Inferior parietal cortex (tissue), 1 donor: ENCODE data around the gene RTL1.

Source experiments
- DNase-seq: peaks from one replicate; pipeline ENCODE4 v3.0.0-alpha.2; 2016; ENCODE audit errors: extremely low spot score

Gene RTL1

DNA sequence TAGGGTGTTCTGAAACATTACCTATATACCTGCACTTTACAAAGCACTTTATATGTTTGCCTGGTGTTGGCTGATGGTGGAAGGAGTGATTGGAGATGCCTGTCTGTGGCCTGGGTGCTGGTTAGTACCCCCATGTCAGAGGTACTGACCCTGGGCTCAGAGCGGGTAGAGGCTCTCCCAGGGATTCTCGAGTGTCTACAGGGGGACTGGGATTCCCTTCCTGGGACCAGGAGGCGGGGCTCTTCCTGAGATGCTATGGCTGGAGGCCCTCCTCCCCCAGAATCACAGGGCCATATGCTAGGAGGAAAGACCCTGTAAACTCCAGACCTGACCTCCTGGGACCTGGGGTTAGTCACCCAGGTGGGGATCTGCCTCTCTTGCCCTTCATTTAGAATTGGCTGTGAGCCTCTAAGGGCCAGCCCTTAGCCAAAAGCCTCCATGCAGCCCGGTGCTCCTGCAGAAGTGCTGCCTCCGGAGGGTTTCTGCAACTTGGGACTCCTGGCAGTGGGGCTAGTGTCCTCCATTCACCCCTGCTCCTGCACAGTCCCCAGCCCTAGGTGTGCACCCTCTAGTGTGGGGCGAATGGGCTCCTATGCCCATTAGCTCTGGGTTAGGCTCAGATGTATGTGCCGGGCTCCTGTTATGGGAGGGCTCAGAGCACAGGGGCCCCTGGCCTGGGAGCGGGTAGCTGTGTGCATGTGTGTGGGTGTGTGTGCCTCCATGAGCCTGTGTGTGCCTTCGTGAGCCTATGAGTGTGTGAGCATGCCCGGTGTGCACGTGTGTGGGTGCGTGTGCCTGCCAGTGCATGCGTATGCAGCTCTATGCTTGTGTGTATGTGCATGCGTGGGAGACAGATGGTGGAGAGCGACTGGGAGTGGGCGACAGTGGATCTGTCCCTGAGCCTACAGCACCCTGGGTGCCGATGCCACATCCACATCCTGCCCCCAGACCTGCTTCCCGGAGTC lies 36.6 kb downstream of the RTL1 start:
- no peak for DNase-seq

DNA sequence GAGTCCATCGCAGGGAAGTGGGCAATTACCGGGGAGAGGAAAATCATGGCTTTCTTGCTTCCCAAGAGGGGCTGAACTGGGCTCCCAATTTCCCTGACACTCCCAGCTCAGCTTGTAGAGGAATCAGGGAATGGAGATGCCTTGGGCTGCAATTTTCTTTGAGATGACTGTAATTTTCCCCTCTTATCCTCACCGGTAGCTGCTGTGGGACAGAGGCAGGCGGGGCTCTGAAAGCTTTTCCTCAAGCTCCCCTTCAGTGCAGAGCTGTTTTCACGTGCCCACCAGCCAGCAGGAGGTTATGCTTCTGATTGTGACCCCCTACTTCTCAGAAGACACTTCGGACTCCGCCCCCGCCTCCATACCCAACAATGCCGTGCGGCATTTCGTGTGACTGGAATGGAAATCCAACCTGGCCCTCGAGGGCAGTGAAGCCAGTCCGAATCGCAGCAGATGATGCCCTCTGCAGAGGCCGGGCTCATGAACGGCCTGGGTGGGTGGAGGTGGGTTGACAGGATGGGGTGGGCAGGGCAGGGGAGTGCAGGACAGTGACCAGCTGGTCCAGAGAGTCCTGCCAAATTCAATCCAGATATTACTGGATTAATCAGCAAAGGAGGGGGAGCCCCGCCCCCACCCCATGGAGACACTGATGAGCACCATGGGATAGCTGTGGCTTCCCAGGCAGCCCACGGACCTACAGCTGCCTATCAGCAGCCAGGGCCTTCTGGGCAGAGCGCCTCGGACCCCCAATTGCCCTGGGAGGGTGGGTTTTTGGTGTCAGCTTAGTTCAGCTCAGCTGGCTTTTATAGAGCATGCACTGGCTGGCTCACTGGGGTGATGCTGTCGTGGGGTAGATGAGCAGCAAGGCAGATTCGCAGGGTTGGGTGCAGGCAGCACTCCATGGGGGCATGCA lies 37.6 kb downstream of the RTL1 start:
- DNase-seq, result no peak

DNA sequence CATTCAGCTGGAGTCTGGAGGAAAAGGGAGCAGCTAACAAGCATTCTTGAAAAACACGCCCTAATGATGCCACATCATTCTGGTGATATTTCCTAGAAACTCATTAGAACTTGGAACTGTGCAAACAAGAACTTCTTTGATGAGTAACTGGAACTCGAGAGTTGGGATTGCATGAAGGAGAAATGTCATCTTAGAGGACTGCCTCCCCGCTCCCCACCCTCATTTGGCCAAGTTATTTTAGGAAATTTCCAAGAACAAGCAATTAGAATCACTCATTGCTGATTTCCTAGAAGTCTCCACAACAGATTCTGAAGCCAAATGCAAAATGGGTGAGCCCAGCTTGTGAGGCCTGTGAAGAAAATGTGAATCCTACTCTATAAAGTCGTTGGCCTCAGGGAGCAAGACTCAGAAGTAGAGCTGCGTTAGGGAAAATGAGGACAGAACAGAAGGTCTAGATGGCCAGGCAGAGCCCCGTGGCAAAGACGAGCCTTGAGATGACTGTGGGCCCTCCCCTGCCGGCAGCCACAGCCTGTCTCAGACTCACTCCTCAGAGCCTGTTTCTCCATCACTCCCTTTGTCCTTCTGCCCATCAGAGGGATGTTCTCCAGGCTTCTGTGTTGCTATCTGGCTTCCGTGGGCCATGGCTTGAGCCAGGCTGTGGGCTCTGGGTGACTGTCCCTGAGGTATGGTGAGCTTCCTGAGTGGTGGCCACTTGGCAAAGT lies 38.4 kb downstream of the RTL1 start:
- no peak for DNase-seq

DNA sequence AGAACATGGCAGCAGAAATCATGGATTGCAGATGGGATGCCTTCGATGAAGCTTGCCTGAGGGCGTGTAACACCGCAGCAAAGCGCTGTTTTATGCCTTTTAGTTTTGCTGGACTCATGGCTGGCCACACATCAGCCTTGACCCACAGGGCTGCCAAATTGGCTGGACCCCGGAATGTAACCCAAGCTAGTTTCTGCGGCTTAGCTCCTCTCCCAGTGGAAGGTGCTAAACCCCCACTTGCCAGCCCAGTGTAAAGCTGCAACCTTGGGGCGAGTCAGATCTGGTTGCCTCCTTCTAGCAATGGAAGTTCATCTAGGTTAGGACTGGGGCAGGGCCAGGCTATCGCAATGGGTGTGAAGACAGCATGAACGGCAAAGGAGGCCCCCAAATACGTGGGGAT lies 39.3 kb downstream of the RTL1 start:
- no peak for DNase-seq

DNA sequence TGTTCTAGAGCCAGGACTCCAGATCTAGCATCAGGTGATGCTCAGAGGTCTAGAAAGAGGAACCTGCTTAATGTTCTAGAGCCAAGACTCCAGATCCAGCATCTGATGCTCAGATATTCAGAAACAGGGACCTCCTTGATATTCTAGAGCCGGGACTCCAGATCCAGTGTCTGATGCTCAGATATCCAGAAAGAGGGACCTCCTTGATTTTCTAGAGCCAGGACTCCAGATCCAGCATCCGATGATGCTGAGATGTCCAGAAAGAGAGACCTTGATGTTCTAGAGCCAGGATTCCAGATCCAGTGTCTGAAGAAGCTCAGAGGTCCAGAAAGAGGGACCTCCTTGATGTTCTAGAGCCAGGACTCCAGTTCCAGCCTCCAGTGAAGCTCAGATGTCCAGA lies 40.7 kb downstream of the RTL1 start:
- no peak for DNase-seq

DNA sequence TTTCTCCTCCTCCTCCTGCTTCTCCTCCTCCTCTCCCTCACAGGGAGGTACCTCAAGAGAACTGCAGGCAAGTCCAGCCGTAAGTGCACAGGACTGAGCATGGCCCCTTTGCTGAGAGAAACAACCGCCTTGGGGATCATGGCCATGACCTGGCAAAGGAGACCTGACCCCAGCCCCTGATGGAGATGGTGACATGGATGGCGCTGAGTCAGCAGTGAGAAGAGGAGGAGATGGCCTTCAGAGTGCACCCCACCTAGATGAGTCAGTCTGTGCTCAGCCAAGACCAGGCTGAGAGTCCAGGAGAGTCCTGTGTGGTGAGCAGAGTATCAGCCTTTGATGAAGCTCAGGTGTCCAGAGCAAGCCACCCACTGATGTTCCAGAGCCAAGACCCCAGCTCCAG lies 41.2 kb downstream of the RTL1 start:
- DNase-seq, result no peak

DNA sequence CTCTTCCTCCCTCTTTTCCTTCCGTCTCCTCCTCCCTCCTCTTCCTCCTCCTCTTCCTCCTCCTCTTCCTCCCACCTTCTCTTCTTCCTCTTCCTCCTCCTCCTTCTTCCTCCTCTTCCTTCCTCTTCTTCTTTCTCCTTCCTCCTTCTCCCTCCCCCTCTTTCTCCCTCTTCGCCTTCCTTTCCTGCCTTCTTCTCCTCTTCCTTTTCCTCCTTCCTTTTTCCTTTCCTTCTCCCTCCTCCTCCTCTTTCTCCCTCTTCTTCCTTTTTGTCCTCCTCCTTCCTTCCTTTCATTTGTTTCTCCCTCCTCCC lies 41.6 kb downstream of the RTL1 start:
- no peak for DNase-seq

DNA sequence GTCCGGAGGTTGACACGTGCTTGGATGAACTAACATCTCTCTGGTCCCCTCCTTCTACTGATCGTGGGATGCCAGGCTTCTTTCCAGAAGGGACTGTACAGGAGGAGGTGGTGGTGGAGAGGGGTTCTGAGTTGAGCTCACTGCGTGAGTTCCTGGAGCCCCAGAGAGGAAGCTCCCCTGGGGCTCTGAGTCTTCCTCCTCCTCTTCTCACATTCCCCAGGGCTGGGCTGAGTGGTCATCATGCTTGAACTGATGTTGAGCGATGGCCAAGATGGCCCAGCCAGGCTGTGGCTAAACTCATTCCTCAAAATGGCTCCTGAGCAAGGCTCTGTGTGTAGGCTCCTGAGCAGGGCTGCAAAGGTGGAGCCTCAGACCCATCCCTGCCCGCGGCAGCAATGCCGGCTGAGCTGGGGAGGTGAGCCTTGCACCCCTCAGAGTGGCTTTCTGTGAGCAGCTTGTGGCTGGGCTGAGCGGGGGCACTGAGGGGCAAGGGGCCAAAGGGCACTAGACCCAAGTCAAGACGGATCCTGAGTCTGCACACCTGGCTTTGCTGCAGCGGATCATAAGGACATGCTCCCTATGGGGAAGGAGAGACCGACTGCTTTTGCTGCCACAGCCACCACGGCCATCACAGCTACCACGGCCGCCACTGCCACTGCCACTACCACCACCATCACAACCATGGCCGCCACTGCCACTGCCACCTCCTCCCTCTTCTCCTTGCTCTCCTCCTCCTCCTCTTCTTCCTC lies 42.2 kb downstream of the RTL1 start:
- DNase-seq, result no peak

DNA sequence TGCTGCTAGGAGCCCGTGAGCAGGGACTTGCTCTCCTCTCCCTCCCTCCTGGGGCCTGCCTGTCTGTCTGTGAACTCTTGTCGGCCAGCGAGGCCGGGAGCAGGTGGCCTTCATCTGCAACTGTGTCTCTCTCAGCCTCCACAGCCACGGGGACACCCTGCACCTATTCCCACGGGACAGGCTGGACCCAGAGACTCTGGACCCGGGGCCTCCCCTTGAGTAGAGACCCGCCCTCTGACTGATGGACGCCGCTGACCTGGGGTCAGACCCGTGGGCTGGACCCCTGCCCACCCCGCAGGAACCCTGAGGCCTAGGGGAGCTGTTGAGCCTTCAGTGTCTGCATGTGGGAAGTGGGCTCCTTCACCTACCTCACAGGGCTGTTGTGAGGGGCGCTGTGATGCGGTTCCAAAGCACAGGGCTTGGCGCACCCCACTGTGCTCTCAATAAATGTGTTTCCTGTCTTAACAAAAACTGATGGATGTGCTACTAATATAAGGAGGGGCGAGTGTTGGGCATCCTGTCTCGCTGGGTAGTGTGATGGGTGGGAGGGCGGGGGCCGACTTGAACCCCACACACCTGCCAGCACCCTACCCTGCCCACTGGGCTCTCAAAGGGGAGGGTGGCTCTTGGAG lies 42.9 kb downstream of the RTL1 start:
- DNase-seq, result no peak

DNA sequence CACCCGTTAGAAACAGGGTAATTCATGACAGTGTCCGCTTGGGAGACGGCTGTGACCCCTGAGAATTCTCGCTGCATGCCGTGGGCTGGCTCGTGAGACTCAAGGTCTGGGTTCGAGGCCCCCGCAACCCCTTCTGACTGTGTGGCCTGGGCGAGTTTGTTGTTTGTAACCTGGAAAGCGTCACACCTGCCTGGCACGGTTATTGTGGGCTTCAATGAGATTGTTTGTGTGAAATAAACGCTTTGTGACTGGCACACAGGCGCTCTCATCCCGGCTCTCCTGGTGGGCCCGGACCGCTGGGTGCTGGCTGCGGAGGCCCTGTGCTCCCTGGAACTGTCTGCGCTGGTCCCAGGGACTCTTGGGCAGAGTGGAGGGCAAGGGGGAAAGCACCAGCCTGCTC lies 43.7 kb downstream of the RTL1 start:
- no peak for DNase-seq

DNA sequence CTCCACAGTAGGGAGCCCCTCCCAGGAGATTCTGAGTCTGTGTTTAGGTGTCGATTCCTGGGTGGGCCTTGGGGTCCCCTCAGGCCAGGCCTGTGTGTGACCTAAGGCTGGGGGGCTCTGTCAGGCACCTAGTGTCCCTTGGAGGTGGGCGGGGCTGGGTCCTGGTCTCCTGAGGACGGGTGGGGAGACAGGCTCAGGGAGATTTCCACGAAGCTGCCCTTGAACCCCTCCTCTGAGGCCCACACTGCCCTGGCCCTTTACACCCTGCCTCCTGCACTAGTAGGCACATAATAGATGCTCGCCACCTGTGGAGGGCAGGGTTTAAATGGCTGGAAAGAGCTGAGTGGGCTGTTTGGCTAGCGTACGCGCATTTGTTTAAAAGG lies 44.7 kb downstream of the RTL1 start:
- no peak for DNase-seq

DNA sequence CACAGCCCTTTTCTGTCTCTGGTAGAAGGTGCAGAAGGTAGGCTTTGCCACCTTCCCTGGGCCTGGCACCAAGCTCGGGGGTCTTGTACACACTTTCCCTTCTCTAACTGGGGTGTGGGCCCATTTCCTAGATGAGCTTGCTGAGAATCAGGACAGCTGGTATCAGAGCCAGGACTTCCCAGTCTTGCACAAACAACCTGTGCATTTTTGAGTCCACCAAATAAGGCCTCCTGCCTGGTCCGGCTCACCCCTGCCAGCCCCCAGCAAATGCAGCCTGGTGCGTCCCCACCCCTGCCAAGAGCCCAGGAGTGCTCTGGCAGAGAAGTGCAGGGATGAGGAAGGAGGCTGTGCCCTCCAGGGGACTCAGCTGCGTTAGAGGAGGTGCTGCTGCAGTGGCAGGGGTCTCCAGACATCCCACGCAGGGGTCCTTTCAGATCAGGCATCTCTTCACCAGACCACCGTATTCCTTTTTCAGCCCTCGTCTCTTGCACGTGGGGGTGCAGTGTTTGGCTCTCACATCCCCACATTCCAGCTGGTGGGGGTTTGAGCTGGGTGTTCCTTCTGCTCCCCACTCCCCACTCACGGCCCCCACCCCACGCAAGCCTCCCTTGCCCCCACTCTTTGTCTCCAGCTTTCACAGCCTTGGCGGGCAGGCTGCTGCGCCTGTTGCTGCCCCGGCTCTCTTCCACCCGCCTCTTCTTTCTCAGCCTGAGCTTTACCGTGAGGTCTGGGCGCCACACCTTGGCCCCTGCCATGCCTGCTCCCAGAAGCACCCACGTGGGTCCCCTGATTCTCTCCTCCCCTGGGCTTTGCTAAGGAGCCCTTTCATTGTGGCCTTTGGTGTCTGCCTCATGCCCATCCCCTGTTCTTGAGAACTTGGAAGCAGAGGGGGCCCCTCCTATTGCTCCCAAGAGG lies 45.3 kb downstream of the RTL1 start:
- DNase-seq, result no peak

DNA sequence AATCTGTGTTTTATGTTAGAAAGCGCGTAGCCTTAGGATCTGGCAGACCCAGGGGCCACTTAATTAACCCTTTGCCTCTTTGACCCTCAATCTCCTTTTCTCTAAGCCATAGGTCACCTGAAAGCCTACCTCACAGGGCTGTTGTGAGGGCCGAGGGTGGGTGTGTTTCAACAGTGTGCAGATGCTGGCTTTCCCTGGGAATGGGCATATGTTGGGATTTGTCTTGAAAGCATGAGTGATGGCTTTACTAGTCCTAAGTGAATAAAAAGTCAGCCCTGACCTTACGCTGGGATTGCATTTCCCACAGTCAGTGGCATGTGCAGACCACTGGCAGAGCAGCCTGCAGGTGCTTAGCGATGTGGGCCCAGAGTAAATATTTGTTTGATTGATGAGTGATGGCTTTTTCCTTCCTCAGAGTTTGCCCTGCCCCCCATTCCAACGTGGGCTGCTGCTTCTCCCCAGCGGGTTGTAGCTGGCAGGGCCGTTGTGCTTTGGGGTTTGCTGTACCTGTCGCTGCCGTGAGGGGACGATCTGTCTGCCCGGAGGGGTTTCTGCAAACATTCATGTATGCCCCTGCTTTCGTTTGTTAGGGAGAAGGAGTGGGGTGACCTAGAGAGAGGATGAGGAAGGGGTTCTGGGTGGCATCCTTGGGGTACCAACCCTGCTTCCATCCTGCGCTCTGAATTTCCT lies 46.1 kb downstream of the RTL1 start:
- DNase-seq, result no peak

DNA sequence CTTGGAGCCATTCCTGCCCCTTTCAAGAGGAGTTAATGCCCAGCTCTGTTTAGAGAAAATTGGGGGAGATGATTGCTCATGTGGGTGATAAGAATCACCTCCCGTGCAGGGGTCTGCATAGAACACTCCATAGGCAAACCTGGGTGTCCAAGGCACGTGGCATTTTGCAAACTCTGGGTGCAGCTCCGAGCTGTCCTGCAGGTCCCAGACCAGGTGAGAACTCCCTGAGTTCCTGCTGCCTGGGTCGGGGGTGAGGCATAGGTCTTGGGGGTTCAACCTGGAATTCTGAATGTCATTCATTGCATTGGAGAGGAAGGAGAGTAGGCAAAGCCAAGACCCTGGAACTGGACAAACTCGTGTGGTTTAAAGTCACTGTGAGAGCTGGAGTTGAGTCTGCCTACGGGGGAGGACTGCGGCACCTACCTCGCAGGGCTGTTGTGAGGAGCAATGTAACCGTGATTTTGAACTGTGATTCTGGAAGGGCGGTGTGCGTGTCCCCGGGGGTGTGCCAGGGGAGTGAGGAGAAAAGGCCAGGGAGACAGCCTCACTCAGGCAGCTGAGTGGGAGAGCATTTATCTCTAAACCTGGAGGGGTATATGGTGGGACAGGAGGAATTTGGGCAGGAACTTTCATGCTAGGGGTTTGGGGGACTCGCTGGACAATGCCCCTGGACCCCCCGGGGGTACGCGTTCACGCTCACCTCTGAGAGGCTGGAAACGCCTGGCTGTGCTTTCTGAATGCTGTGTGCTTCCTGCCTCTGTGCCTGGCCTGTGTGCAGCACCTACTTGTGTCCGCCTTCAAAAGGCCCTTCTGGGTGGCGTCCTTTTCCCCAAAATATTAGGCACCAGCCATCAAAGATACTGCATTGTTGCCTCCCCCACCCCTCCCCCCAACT lies 47.2 kb downstream of the RTL1 start:
- no peak for DNase-seq

DNA sequence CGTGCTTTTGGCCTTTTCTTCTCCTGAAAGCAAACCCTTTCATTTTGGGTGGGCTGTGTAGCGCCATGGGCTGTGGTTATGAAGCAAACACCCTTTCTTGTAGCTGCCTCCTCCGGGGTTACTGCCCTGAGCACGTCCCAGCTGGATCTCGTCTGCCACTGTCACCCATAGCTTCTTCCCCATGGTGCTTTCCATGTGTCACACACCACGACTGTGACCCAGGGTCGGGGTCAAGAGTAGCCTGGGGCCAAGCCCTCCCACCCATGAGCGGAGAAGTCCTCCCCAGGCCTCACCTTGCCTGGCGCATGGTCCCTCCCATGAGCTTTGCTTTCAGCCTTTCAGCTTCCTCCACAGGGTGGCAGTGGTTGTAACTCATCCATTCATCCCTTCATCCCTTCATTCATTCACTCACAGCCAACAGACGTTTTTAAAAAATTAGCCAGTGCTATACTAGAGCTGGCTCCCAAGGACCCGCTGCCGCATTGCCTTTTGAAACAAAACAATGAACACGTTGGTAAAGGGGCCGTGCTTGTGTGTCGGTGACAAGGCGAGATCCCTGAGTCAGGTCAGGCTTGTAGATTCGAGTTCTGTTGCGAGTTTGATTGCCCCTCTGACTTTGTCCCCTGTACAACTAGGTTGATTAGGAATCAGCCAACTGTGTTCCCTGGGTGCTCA lies 48.1 kb downstream of the RTL1 start:
- DNase-seq, result no peak

DNA sequence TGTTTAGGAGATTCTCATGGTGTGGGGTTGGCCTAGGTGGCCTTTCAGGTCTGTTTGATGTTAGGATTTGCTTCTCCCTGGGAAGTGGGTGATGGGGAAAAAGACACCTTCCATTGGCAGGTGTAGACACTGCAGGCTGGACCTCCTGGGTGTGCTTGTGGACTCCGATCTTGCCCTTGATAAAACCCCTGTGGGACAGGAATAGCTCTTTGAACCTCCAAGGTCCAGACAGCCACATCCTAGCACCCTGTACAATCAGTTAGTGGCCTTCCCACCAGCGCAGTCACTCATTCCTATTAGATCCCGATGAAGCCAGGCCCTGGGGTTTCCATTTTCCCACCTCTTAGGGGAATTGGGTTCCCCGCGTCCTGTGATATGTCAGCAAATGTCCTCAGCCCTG lies 49.1 kb downstream of the RTL1 start:
- DNase-seq, result no peak

DNA sequence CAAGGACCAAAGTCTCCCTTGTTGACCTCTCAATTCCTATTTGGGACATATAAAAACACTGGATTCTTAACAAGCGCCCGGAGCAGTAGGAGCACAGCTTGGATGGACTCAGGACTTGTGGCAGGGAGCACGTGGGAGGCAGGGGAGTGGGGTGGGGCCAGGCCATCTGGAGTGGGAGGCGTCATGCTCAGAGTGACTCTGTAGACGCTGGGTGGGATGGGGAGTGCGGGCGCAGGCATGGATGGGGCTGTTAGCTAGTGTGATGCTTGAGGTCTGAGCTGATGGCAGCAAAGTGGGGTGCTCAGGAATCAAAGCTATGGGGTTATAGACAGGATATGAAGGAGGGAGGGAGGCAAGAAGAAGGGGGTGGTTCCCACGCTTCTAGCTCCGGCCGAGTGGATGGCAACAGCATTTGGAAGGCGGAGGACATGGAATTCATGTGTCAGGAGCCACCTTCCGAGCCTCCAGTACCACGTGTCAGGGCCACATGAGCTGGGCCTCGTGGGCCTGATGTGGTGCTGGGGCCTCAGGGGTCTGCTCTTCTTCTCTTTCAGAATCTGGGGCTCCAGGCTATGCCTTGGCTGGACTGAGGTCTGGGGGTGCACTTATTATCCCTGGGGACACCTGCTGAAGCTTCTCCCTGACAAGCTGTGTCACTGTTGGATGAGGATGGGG lies 51.4 kb downstream of the RTL1 start:
- DNase-seq, result no peak
